IMR-90 (cell line): ENCODE results near the gene CCDC33. TPM values are rescaled to one million over a fixed set of nuclear protein-coding genes. Genes with fewer than 3 reads are reported as not detected.

Experiments used
- ATAC-seq: fragments of 200-7000 bp; cut with Tn5 transposase; 2 replicates; pipeline ENCODE4 v1.9.1; 2020; ENCODE audit warnings: low read depth, mild to moderate bottlenecking, moderate library complexity
- Bru-seq: library from RNA; stranded (reverse); fragments of 400-500 nt; gene quantifications from one replicate; lab custom pipeline; 2021; lab: Mats Ljungman, UMichigan
- BruChase-seq, 2 experiments: library from RNA; stranded (reverse); fragments of 400-500 nt; gene quantifications; one replicate each; lab custom pipeline; 2021; lab: Mats Ljungman, UMichigan
- BruUV-seq: library from RNA; stranded (reverse); fragments of 400-500 nt; replicated peaks from 2 replicates; lab custom pipeline; 2021; lab: Mats Ljungman, UMichigan
- CTCF ChIA-PET: fragments of 300-600 bp; formaldehyde crosslinking; extraction: SDS; loops from one replicate; lab custom pipeline; 2021; ENCODE audit warnings: antibody characterized with exemption; lab: Yijun Ruan, JAX
- POLR2A ChIA-PET: fragments of 300-600 bp; sonication (Branson Sonifier 250); formaldehyde crosslinking; loops from one replicate; lab custom pipeline; 2022; ENCODE audit warnings: antibody characterized with exemption; ENCODE audit not compliant: unreplicated experiment; lab: Charles Lee
- DNase-seq: peaks from one replicate; pipeline ENCODE4 v3.0.0; 2013
- H2AFZ ChIP-seq: replicated peaks from 2 replicates; pipeline ENCODE3; 2013; ENCODE audit warnings: low read length, mild to moderate bottlenecking; ENCODE audit not compliant: poor library complexity
- H2AK5ac ChIP-seq: 2 replicates; pipeline ENCODE4 v1.6.1; 2013; ENCODE audit warnings: low read depth, low read length, inconsistent platforms
- H2AK9ac ChIP-seq: replicated peaks from 2 replicates; pipeline ENCODE3; 2013; ENCODE audit warnings: mild to moderate bottlenecking, low read depth, low read length, moderate library complexity; ENCODE audit not compliant: poor library complexity
- H2BK120ac ChIP-seq: 2 replicates; pipeline ENCODE4 v1.6.1; 2013; ENCODE audit warnings: low read depth, low read length, inconsistent platforms
- H2BK15ac ChIP-seq: 3 replicates; pipeline ENCODE4 v1.6.1; 2013; ENCODE audit warnings: low read depth, low read length, inconsistent platforms
- H2BK20ac ChIP-seq: 2 replicates; pipeline ENCODE4 v1.6.1; 2013; ENCODE audit warnings: low read depth, mild to moderate bottlenecking, inconsistent platforms, low read length, moderate library complexity
- H2BK5ac ChIP-seq: 2 replicates; pipeline ENCODE4 v1.6.1; 2013; ENCODE audit warnings: mild to moderate bottlenecking, low read depth, low read length, inconsistent platforms; ENCODE audit not compliant: poor library complexity, severe bottlenecking
- H3K14ac ChIP-seq: replicated peaks from 2 replicates; pipeline ENCODE4 v1.6.1; 2013; ENCODE audit warnings: low read depth, low read length, inconsistent platforms
- H3K18ac ChIP-seq: 2 replicates; pipeline ENCODE4 v1.6.1; 2013; ENCODE audit warnings: low read depth, low read length, control low read depth
- H3K23ac ChIP-seq: 2 replicates; pipeline ENCODE4 v1.6.1; 2013; ENCODE audit warnings: low read depth, low read length, inconsistent platforms
- H3K27ac ChIP-seq: 2 replicates; pipeline ENCODE4 v1.5.1; 2013; ENCODE audit warnings: mild to moderate bottlenecking, control low read depth, low read length; ENCODE audit not compliant: insufficient read depth
- H3K27me3 ChIP-seq: 2 replicates; pipeline ENCODE4 v1.6.1; 2013; ENCODE audit warnings: low read length; ENCODE audit not compliant: control insufficient read depth, insufficient read depth
- H3K36me3 ChIP-seq: 2 replicates; pipeline ENCODE4 v1.6.1; 2013; ENCODE audit warnings: low read length, mixed read lengths; ENCODE audit not compliant: control insufficient read depth, insufficient read depth
- H3K4ac ChIP-seq: 2 replicates; pipeline ENCODE4 v1.6.1; 2013; ENCODE audit warnings: low read depth, low read length, inconsistent platforms
- H3K4me1 ChIP-seq: 2 replicates; pipeline ENCODE4 v1.6.1; 2013; ENCODE audit warnings: low read length, mixed read lengths; ENCODE audit not compliant: control insufficient read depth, insufficient read depth
- H3K4me2 ChIP-seq: 2 replicates; pipeline ENCODE4 v1.6.1; 2013; ENCODE audit warnings: low read depth, mild to moderate bottlenecking, control low read depth, low read length, moderate library complexity
- H3K4me3 ChIP-seq: 2 replicates; pipeline ENCODE4 v1.5.1; 2013; ENCODE audit warnings: low read depth, mild to moderate bottlenecking, control low read depth, low read length, moderate library complexity; ENCODE audit not compliant: insufficient read depth
- H3K56ac ChIP-seq: 2 replicates; pipeline ENCODE4 v1.6.1; 2013; ENCODE audit warnings: low read length, inconsistent platforms; ENCODE audit not compliant: insufficient read depth; ENCODE audit errors: extremely low read depth
- H3K79me1 ChIP-seq, 2 experiments: 2 replicates each; pipeline ENCODE4 v1.6.1; 2013; ENCODE audit warnings: low read length in 2 of 2, inconsistent platforms in 1 of 2, low read depth in 1 of 2
- H3K9ac ChIP-seq: 2 replicates; pipeline ENCODE4 v1.6.1; 2013; ENCODE audit warnings: low read depth, low read length, control low read depth
- H3K9me1 ChIP-seq: 2 replicates; pipeline ENCODE4 v1.6.1; 2013; ENCODE audit warnings: low read length, inconsistent platforms; ENCODE audit not compliant: insufficient read depth
- H3K9me3 ChIP-seq: 2 replicates; pipeline ENCODE4 v1.6.1; 2013; ENCODE audit warnings: low read length; ENCODE audit not compliant: control insufficient read depth, insufficient read depth
- H4K20me1 ChIP-seq: 2 replicates; pipeline ENCODE4 v1.6.1; 2013; ENCODE audit warnings: low read length, inconsistent platforms; ENCODE audit not compliant: insufficient read depth
- H4K5ac ChIP-seq: 2 replicates; pipeline ENCODE4 v1.6.1; 2013; ENCODE audit warnings: mild to moderate bottlenecking, low read depth, low read length, control low read depth
- H4K8ac ChIP-seq, 2 experiments: 2 replicates each; pipeline ENCODE4 v1.6.1; 2013; ENCODE audit warnings: low read depth in 2 of 2, low read length in 2 of 2, control low read depth in 1 of 2, inconsistent platforms in 1 of 2
- H4K91ac ChIP-seq: 2 replicates; pipeline ENCODE4 v1.6.1; 2013; ENCODE audit warnings: low read depth, low read length, inconsistent platforms; ENCODE audit not compliant: insufficient read depth
- MXI1 ChIP-seq: IDR thresholded peaks from 2 replicates; pipeline ENCODE4 v1.6.1; 2012; ENCODE audit warnings: low read depth, mild to moderate bottlenecking, low read length, moderate library complexity, borderline replicate concordance
- WGBS, 2 experiments: methylation state at CpG; one replicate each; pipeline versions ENCODE4 v1.1.5 to v1.1.7; 2013; ENCODE audit warnings: missing lambda C conversion rate in 2 of 2; ENCODE audit not compliant: insufficient read length in 1 of 2; ENCODE audit errors: extremely low coverage in 2 of 2; 5-methylcytosine and 5-hydroxymethylcytosine counted together
- dilution Hi-C: fragments of 300-500 bp; cut with HindIII; formaldehyde crosslinking; loops from one replicate; pipeline ENCODE4 v1.14.3; 2018; ENCODE audit warnings: low sequenced_read_pairs; ENCODE audit not compliant: unreplicated experiment
- in situ Hi-C: fragments of 300-500 bp; cut with MboI; formaldehyde crosslinking; loops from 3 replicates; pipeline ENCODE4 v1.14.3; 2019; ENCODE audit warnings: low sequenced_read_pairs, inconsistent platforms, mixed read lengths
- intact Hi-C: fragments of 100-400 bp; cut with micrococcal nuclease; formaldehyde crosslinking; loops from 2 replicates; pipeline ENCODE4 v1.10.0; 2022
- long read RNA-seq: library from polyadenylated mRNA; unstranded; transcript quantifications from one replicate; pipeline ENCODE4 v2.0.0, GENCODE V29; 2021; ENCODE audit not compliant: unreplicated experiment
- polyA plus RNA-seq, 3 experiments: library from polyadenylated mRNA; depleted of rRNA; stranded (reverse); fragments of >200 nt; gene quantifications; 2 replicates each; pipeline ENCODE4 v1.2.3, GENCODE V29; 2012; ENCODE audit warnings: low replicate concordance in 1 of 3
- total RNA-seq: library from RNA; depleted of rRNA; stranded (reverse); fragments of >200 nt; gene quantifications from 2 replicates; pipeline ENCODE4 v1.2.3, GENCODE V29; 2012; rRNA removed

Gene CCDC33
- total RNA-seq (not detected in 2 replicates), polyA plus RNA-seq (2012; rRNA removed) (not detected in 2 replicates), Bru-seq, nascent RNA (not detected), BruChase-seq, experiment 1, labeled RNA remaining after a 6-hour chase (not detected), BruChase-seq, experiment 2, labeled RNA remaining after a 2-hour chase (not detected)
- polyA plus RNA-seq (2012; cell fraction: cytosol; rRNA removed) = not detected in 2 replicates
- polyA plus RNA-seq (2012; cell fraction: nucleus; rRNA removed; ENCODE audit: low replicate concordance) = not detected in 2 replicates
- long read RNA-seq = 0 reads

GRCh38 chr15:74235962-74236361, at the start of gene CCDC33:
TSS of gene CCDC33 (plus strand) at chr15:74236326. CDS start at chr15:74236720, 394 bp downstream.
- POLR2A ChIA-PET = no interaction called here

More at GRCh38 chr15:74235962-74236361, at the start of gene CCDC33:
- H3K4me3 ChIP-seq = no peak within 1 kb of the TSS
- H2AK5ac ChIP-seq = no peak within 1 kb of the TSS
- intact Hi-C loops (no loop called here), in situ Hi-C loops (no loop called here), dilution Hi-C loops (no loop called here)
- H3K9me1 ChIP-seq = no peaks in the 10 kb centered on the region
- no peak for DNase-seq
- no peak within 1 kb of the TSS for H3K27ac ChIP-seq
- H2AFZ ChIP-seq = no peak within 1 kb of the TSS
- no peak within 1 kb of the TSS for H3K23ac ChIP-seq
- H2BK20ac ChIP-seq = no peak within 1 kb of the TSS
- no peak within 1 kb of the TSS for H3K4me2 ChIP-seq
- no peak within 1 kb of the TSS for H3K56ac ChIP-seq
- H3K14ac ChIP-seq = no peak within 1 kb of the TSS
- WGBS, 2 experiments = no CpG with 5 or more reads among the region's 6 CpGs
- H3K18ac ChIP-seq = no peak within 1 kb of the TSS
- H4K5ac ChIP-seq = no peak within 1 kb of the TSS
- no peaks in the 10 kb centered on the region for H3K9me3 ChIP-seq
- CTCF ChIA-PET = interaction anchor here (0.6 kb wide), 1 partner anchor 1215 kb away, joined by 3 read pairs; the partner anchor contains the start of gene SIN3A
- H3K4me1 ChIP-seq = peaks cover 3% of the 10 kb centered on the region; the same call in 1 of the 2 replicates
- no peak within 1 kb of the TSS for H2BK15ac ChIP-seq
- no peak within 1 kb of the TSS for H3K9ac ChIP-seq
- peaks cover 42% of the 10 kb centered on the region for H3K27me3 ChIP-seq
- H2BK120ac ChIP-seq = no peak within 1 kb of the TSS
- no peak within 1 kb of the TSS for H4K91ac ChIP-seq
- no peak within 1 kb of the TSS for H4K8ac ChIP-seq
- no peak for ATAC-seq
- TF ChIP-seq MXI1 = no peak
- H3K36me3 ChIP-seq = no peaks in the 10 kb centered on the region
- no peak within 1 kb of the TSS for H2BK5ac ChIP-seq
- no peaks in the 10 kb centered on the region for H4K20me1 ChIP-seq
- H3K79me1 ChIP-seq = no peaks in the 10 kb centered on the region
- no peak within 1 kb of the TSS for H3K4ac ChIP-seq
- H2AK9ac ChIP-seq = no peak within 1 kb of the TSS
- no TSS peak for BruUV-seq
